Omental fat pad (tissue), 4 donors: ENCODE measurements around the gene TLR7. TPM values are rescaled to one million over a fixed set of nuclear protein-coding genes. Genes with fewer than 3 reads are reported as not detected.

Source experiments
- ATAC-seq: fragments of 150-250 bp; one replicate; pipeline ENCODE4 v1.9.1; 2016; ENCODE audit warnings: mild to moderate bottlenecking, moderate library complexity; ENCODE audit not compliant: low FRiP score
- DNase-seq: peaks from one replicate; pipeline ENCODE4 v3.0.0-alpha.2; 2019; ENCODE audit warnings: low spot score
- total RNA-seq, 4 donors: library from RNA; depleted of rRNA; stranded (reverse); fragments of >200 nt; gene quantifications; one replicate each; pipeline ENCODE4 v1.1.0, GENCODE V29; 2016
- TF ChIP-seq, protein P1 (sequence below), 3 donors: fragments of 450-650 bp; IDR thresholded peaks; one replicate each; pipeline ENCODE4 v1.5.1; 2016 to 2017; ENCODE audit warnings: antibody characterized with exemption in 3 of 3, mild to moderate bottlenecking in 3 of 3, moderate library complexity in 2 of 3

Gene TLR7
- total RNA-seq, 4 donors from 2014 or later = 0.32 to 1.3 (median 0.95) TPM

DNA sequence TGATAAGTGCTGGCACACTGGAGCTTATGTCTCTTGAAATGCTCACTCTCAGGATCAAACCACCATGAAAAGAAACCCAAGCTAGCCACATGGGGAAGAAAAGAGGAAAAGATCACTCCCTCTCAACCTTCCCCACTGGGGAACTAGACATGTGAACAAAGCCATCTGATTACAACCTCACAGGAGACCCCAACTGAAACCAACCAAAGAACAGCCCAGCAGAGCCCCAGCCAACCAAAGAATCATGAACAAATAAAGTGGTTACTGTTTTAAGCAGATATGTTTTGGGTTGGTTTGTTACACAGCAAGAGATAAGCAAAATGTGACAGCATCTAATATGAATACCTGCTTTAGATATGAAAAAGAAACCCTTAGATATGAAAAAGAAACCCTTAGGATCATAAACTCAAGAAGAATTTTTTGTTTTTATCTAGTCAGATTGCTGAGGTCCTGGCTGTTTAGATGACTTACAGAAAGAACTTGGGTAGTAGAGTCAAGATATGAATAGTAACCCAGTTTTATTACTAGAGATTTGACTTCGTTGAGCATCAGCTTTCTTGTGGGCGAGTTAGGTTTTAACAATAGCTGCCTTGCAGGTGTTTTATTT is 23.7 kb upstream of the TLR7 start:
- ATAC-seq (no peak), DNase-seq (no peak)
- TF ChIP-seq, protein P1, sequence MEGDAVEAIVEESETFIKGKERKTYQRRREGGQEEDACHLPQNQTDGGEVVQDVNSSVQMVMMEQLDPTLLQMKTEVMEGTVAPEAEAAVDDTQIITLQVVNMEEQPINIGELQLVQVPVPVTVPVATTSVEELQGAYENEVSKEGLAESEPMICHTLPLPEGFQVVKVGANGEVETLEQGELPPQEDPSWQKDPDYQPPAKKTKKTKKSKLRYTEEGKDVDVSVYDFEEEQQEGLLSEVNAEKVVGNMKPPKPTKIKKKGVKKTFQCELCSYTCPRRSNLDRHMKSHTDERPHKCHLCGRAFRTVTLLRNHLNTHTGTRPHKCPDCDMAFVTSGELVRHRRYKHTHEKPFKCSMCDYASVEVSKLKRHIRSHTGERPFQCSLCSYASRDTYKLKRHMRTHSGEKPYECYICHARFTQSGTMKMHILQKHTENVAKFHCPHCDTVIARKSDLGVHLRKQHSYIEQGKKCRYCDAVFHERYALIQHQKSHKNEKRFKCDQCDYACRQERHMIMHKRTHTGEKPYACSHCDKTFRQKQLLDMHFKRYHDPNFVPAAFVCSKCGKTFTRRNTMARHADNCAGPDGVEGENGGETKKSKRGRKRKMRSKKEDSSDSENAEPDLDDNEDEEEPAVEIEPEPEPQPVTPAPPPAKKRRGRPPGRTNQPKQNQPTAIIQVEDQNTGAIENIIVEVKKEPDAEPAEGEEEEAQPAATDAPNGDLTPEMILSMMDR (IDR thresholded peaks at IDR 0.05) = no peak

DNA sequence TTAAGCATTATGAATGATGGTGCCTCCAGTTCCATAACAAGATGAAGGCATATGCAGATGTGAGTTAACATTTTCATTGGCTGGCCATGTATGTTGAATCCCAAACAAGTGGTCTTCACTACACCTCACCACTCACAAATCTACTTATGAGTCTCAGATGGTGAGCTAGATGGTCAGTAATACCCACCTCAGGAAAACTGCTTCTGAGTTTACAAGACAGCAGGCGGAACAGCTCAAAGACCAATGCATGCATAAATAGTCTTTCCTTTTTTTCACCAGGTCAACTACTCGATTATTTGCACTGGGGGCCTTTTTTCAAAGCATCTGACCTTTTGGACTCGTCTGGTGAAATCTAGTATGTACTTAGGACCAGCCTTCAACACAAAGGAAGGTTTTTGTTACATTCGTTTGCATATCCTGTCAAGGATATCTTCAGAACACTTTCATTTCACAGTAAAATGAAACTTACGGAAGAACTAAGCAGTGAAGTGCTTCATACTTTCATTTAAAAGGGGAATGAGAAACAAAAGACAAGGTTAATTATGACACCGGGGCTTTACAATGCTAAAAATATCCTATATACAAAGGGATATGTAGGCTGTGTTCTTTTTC is 23.1 kb upstream of the TLR7 start:
- TF ChIP-seq, protein P1 (IDR thresholded peaks at IDR 0.05) = no peak
- DNase-seq = no peak
- ATAC-seq = no peak

DNA sequence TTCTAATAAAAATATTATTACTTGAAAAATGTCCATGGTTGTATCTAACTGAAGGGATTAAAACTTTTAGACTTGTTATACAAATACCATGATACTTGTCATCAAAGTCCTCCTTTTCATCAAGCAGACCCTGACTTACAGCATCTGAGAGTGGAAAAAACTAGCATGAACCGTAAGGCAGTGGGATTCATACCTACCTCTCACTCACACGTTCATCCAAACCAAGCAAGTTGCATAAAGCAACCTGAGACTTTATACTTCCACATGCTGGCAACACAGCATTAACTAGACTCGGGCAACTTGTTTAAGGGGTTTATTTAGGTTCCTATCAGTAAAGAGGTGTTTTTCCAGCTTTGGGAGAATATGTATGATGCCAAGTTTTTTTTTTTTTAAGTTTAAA is 22.6 kb upstream of the TLR7 start:
- no peak for DNase-seq
- ATAC-seq = no peak
- TF ChIP-seq, protein P1 (IDR thresholded peaks at IDR 0.05) = no peak

DNA sequence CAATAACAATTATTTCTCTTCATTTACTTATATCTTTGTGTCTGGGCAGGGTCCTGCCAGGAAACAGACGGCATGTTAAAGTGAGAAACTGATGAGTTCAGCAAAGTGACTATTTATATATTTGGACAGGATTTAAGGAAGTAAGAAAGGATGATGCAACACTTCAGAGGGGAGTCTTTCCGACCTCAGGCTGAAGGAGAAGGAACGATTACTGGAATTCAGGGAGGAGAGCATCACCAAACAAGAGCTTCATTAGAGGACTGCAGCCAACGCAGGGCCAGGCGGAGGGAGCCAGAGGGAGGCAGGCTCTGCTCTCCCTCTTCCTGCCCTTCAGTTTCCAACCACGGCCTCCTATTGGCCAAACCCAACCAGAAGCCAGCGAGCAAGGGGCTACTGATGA is 1.5 kb upstream of the TLR7 start:
- TF ChIP-seq, protein P1 (IDR thresholded peaks at IDR 0.05) = no peak
- peak; percentile 66 for ATAC-seq
- DNase-seq = no peak

DNA sequence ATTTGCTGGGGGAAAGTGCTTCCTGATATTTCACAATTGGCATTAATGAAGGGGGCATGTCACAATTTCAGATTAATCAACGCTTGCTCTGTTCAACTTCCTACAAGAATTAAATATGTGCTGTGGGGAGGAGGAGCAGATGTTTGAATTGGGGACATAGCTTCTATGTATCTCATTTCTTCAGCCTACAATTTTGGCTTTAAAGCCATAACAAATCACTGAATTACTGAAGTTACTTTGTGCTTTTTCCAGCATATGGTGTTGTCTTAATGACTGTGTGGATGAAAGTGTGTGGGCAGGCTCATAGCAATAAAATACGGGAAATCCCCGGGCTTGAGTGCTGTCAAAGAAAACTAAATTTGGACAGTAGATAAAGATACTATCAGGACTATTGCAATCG is 813 bp downstream of the TLR7 start:
- ATAC-seq (no peak), DNase-seq (no peak)
- TF ChIP-seq, protein P1 (IDR thresholded peaks at IDR 0.05) = no peak

DNA sequence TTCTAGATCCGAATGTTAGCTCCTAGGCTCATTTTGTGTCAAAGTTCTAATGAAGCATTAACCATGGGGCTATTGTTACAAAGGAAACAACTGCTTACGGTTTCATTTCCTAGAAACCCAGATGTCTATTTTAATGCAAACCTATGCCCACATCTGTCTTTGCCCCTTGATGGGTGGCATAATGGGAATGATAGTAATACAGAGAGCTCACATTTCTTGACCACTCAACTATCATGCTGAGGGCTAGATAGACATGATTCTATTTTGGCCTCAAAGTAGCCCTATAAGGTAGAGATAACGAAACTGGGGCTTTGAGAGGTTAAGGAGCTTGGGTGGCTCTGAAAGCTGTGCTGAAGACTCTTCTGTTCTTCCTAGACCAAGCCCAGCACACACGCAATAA is 1.9 kb downstream of the TLR7 start:
- DNase-seq = no peak
- TF ChIP-seq, protein P1 (IDR thresholded peaks at IDR 0.05) = no peak
- no peak for ATAC-seq

DNA sequence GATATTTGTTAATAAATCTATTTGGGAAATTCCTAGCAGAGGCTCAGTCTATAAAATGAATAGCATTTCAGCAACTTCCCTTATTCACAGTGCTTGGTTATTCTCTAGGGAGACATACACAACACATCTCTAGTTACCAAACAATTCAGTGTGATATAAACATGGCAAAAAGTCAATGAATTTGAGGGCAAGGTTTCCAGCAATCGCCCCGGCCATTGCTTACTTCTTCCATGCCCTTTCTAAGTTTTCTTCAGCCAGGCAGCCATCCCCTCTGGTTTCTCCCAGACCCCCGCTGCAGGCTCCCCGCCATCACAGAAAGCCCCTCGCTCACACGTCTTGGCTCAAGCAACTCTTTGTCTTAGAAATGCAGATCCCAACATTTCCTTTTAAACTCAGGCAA is 4.4 kb downstream of the TLR7 start:
- ATAC-seq (no peak), DNase-seq (no peak)
- TF ChIP-seq, protein P1 (IDR thresholded peaks at IDR 0.05) = no peak
